ENCODE data around the gene MATCAP1. TPM values are rescaled to one million over a fixed set of nuclear protein-coding genes. Genes with fewer than 3 reads are reported as not detected.

The MATCAP1 gene
- total and polyA plus RNA-seq, 2 of the 4 experiments (the other 2 are of a cell fraction) = 8.2 to 43.9 TPM

GRCh38 chr16:67216612-67217490 lies 33.1 kb upstream of the MATCAP1 start:
- no peaks in the 10 kb centered on the region for H3K9me1 ChIP-seq (ENCODE audit: insufficient read depth, low read length)
- peaks cover 4% of the 10 kb centered on the region; the same call in 1 of the 2 replicates for H3K36me3 ChIP-seq (ENCODE audit: control insufficient read depth, insufficient read depth, low read length)
- 66% methylated on average over 11 of the region's 18 CpGs; no CpG with 5 or more reads in 1 of the 2 experiments for WGBS, 2 experiments (ENCODE audit: extremely low coverage in 2 of 2, insufficient read length in 1 of 2)
- no peak overlapping the region for H3K23ac ChIP-seq (ENCODE audit: low read depth, low read length)
- H3K4me3 ChIP-seq (ENCODE audit: insufficient read depth, low read depth, low read length) = no peak overlapping the region
- no peak overlapping the region for H3K14ac ChIP-seq (replicated peaks; ENCODE audit: low read depth, low read length)
- no peak overlapping the region for H2BK120ac ChIP-seq (ENCODE audit: low read depth, low read length)
- no peaks in the 10 kb centered on the region for H3K27me3 ChIP-seq (ENCODE audit: control insufficient read depth, insufficient read depth, low read length)
- H3K79me1 ChIP-seq (ENCODE audit: low read depth in 1 of 2, low read length in 2 of 2) = no peaks in the 10 kb centered on the region; a peak in 1 of 4 replicates
- in situ Hi-C loops (cut with MboI; ENCODE audit: low sequenced_read_pairs) = no loop called here
- H2BK15ac ChIP-seq (ENCODE audit: low read depth, low read length) = no peak overlapping the region
- dilution Hi-C loops (cut with HindIII; ENCODE audit: low sequenced_read_pairs, unreplicated experiment) = no loop called here
- no peak overlapping the region for H3K9ac ChIP-seq (ENCODE audit: low read depth, low read length)
- no peak overlapping the region for H2AK9ac ChIP-seq (replicated peaks; ENCODE audit: low read depth, low read length, poor library complexity)
- ChIA-PET POLR2A (ENCODE audit: unreplicated experiment) (interaction anchor here (0.7 kb wide), 1 partner anchor 172 kb away, joined by 4 read pairs; no protein-coding TSS in a partner anchor), CTCF (no interaction called here)
- H4K8ac ChIP-seq (ENCODE audit: low read depth in 2 of 2, low read length in 2 of 2) = no peak overlapping the region
- no peak overlapping the region for H3K4me2 ChIP-seq (ENCODE audit: low read depth, low read length)
- DNase-seq = no peak
- no peak overlapping the region for H2AK5ac ChIP-seq (ENCODE audit: low read depth, low read length)
- no peaks in the 10 kb centered on the region for H3K9me3 ChIP-seq (ENCODE audit: control insufficient read depth, insufficient read depth, low read length)
- no peak overlapping the region for H2BK5ac ChIP-seq (ENCODE audit: low read depth, low read length, poor library complexity, severe bottlenecking)
- no peak overlapping the region for H3K27ac ChIP-seq (ENCODE audit: insufficient read depth, low read length)
- no peak overlapping the region for H3K4ac ChIP-seq (ENCODE audit: low read depth, low read length)
- H4K20me1 ChIP-seq (ENCODE audit: insufficient read depth, low read length) = no peaks in the 10 kb centered on the region
- H3K18ac ChIP-seq (ENCODE audit: low read depth, low read length) = no peak overlapping the region
- no peak overlapping the region for H4K5ac ChIP-seq (ENCODE audit: low read depth, low read length)
- H2AFZ ChIP-seq (replicated peaks; ENCODE audit: low read length, poor library complexity) = peak overlapping the region; percentile 54
- no peak overlapping the region for H3K56ac ChIP-seq (ENCODE audit: extremely low read depth, insufficient read depth, low read length)
- no peak overlapping the region for H4K91ac ChIP-seq (ENCODE audit: insufficient read depth, low read depth, low read length)
- H2BK20ac ChIP-seq (ENCODE audit: low read depth, low read length) = no peak overlapping the region
- ATAC-seq (ENCODE audit: low read depth) = peak; percentile 64
- BruUV-seq (replicated peaks) = no TSS peak
- no peaks in the 10 kb centered on the region for H3K4me1 ChIP-seq (ENCODE audit: control insufficient read depth, insufficient read depth, low read length)
- TF ChIP-seq, protein P1, sequence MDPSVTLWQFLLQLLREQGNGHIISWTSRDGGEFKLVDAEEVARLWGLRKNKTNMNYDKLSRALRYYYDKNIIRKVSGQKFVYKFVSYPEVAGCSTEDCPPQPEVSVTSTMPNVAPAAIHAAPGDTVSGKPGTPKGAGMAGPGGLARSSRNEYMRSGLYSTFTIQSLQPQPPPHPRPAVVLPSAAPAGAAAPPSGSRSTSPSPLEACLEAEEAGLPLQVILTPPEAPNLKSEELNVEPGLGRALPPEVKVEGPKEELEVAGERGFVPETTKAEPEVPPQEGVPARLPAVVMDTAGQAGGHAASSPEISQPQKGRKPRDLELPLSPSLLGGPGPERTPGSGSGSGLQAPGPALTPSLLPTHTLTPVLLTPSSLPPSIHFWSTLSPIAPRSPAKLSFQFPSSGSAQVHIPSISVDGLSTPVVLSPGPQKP (IDR thresholded peaks at IDR 0.05; ENCODE audit: borderline replicate concordance, low read depth, low read length) = no peak
- no peak for TF ChIP-seq MAZ (IDR thresholded peaks at IDR 0.05; ENCODE audit: borderline replicate concordance, low read depth, low read length)
- no peak for TF ChIP-seq MAFK (IDR thresholded peaks at IDR 0.05; ENCODE audit: low read depth, low read length)
- TF ChIP-seq BHLHE40 (IDR thresholded peaks at IDR 0.05; ENCODE audit: low read depth, low read length) = no peak
- intact Hi-C loops (cut with micrococcal nuclease) = no loop called here

All from IMR-90 (cell line).